Kidney (tissue), 14 donors: ENCODE data around the gene TNS4. TPM values are rescaled to one million over a fixed set of nuclear protein-coding genes. Genes with fewer than 3 reads are reported as not detected.

ENCODE experiments used
- DNase-seq, 5 donors: peaks; one replicate each; pipeline ENCODE4 v3.0.0-alpha.2; 2013 to 2020
- FAIRE-seq: peaks from 2 replicates; lab custom pipeline; 2012; peaks lifted over from hg19 to GRCh38; lab: Jason Lieb, UNC
- H3K27ac ChIP-seq, 2 donors: one replicate each; pipeline ENCODE4 v1.7.0; 2013; ENCODE audit warnings: low read depth in 2 of 2, low read length in 2 of 2, inconsistent platforms in 1 of 2
- H3K27me3 ChIP-seq: one replicate; pipeline ENCODE4 v1.7.1; 2013; ENCODE audit warnings: low read length, inconsistent platforms; ENCODE audit not compliant: control insufficient read depth, insufficient read depth
- H3K36me3 ChIP-seq, 3 donors: one replicate each; pipeline versions ENCODE4 v1.7.0 to v1.7.1; 2013; ENCODE audit warnings: low read length in 3 of 3, control low read depth in 1 of 3, inconsistent platforms in 1 of 3; ENCODE audit not compliant: insufficient read depth in 3 of 3, control insufficient read depth in 2 of 3
- H3K4me1 ChIP-seq, 3 donors: one replicate each; pipeline versions ENCODE4 v1.7.0 to v1.7.1; 2013; ENCODE audit warnings: low read length in 3 of 3, inconsistent platforms in 1 of 3, low read depth in 1 of 3; ENCODE audit not compliant: control insufficient read depth in 2 of 3, insufficient read depth in 2 of 3
- H3K4me3 ChIP-seq, 3 donors: one replicate each; pipeline versions ENCODE4 v1.7.0 to v1.8.1; 2013; ENCODE audit warnings: low read length in 3 of 3, control low read depth in 1 of 3, inconsistent platforms in 1 of 3
- H3K9ac ChIP-seq, 3 donors: one replicate each; pipeline versions ENCODE4 v1.7.0 to v1.7.1; 2013; ENCODE audit warnings: low read length in 3 of 3, control low read depth in 1 of 3, inconsistent platforms in 1 of 3
- H3K9me3 ChIP-seq, 3 donors: one replicate each; pipeline versions ENCODE4 v1.7.0 to v1.7.1; 2013; ENCODE audit warnings: low read length in 3 of 3, control low read depth in 1 of 3, inconsistent platforms in 1 of 3; ENCODE audit not compliant: control insufficient read depth in 2 of 3, insufficient read depth in 1 of 3
- intact Hi-C: fragments of 100-400 bp; cut with DNase I; formaldehyde crosslinking; loops from one replicate; pipeline ENCODE4 v1.11.1; 2022
- polyA plus RNA-seq: library from polyadenylated mRNA; stranded (reverse); fragments of 350-450 nt; fragmentation: Illumina TruSeq; extraction: RNeasy Lipid Tissue Mini Kit (QIAGEN cat#74804); gene quantifications from one replicate; pipeline ENCODE4 v1.2.3, GENCODE V29; 2014; ENCODE audit warnings: low read depth, low replicate concordance; ENCODE audit not compliant: insufficient read depth
- total RNA-seq: library from RNA; stranded (reverse); fragmentation: NEBNext Ultra II Directional; extraction: Animal tissue kit (Norgen Biotek cat#: 25700); gene quantifications from one replicate; pipeline ENCODE4 v1.2.1, GENCODE V29; 2021
- TF ChIP-seq, protein P1 (sequence below): IDR thresholded peaks from 3 replicates; pipeline ENCODE4 v1.5.1; 2012; ENCODE audit warnings: mild to moderate bottlenecking, moderate library complexity, borderline replicate concordance; ENCODE audit not compliant: insufficient read depth; ENCODE audit errors: extremely low read depth
- donor health status: control.
- donor health status: control.
- donor health status: control.
- donor health status: control.
- donor health status: control.
- donor health status: DM: yes; HTN: yes; CAD: no.
- donor health status: Normal renal cell carcinoma (clear cell type).

The TNS4 gene
- total and polyA plus RNA-seq, 2 donors from 2014 or later = 0.31 to 2.2 TPM

- peak overlapping the region in 1 of 3 donors; percentile 14 for H3K9ac ChIP-seq
- H3K4me1 ChIP-seq = peaks cover 2 to 48% (median 32%) of the 10 kb centered on the region in 3 donors
- H3K36me3 ChIP-seq = no peaks in the 10 kb centered on the region
- H3K9me3 ChIP-seq = no peaks in the 10 kb centered on the region
- no peaks in the 10 kb centered on the region for H3K27me3 ChIP-seq
- no peak overlapping the region for H3K4me3 ChIP-seq
- peak overlapping the region; percentile 60 to 80 for H3K27ac ChIP-seq
- DNase-seq = no peak
- TF ChIP-seq, protein P1, sequence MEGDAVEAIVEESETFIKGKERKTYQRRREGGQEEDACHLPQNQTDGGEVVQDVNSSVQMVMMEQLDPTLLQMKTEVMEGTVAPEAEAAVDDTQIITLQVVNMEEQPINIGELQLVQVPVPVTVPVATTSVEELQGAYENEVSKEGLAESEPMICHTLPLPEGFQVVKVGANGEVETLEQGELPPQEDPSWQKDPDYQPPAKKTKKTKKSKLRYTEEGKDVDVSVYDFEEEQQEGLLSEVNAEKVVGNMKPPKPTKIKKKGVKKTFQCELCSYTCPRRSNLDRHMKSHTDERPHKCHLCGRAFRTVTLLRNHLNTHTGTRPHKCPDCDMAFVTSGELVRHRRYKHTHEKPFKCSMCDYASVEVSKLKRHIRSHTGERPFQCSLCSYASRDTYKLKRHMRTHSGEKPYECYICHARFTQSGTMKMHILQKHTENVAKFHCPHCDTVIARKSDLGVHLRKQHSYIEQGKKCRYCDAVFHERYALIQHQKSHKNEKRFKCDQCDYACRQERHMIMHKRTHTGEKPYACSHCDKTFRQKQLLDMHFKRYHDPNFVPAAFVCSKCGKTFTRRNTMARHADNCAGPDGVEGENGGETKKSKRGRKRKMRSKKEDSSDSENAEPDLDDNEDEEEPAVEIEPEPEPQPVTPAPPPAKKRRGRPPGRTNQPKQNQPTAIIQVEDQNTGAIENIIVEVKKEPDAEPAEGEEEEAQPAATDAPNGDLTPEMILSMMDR = no peak
- FAIRE-seq = no peak
- intact Hi-C loops = loop anchor here (10.0 kb wide), 1 partner anchor 91 kb away; the partner anchor contains the start of gene IGFBP4
Observed at GRCh38 chr17:40535924-40536294, 34.5 kb upstream of the TNS4 start.

- intact Hi-C loops = loop anchor here (10.0 kb wide), 1 partner anchor 91 kb away; the partner anchor contains the start of gene IGFBP4
- Histone ChIP-seq H3K9ac (no peak overlapping the region), H3K27ac (peak overlapping the region; percentile 60 to 80), H3K9me3 (no peaks in the 10 kb centered on the region), H3K4me3 (no peak overlapping the region), H3K4me1 (peaks cover 2 to 43% (median 32%) of the 10 kb centered on the region in 3 donors), H3K27me3 (no peaks in the 10 kb centered on the region), H3K36me3 (no peaks in the 10 kb centered on the region)
- TF ChIP-seq, protein P1 = no peak
- no peak for DNase-seq
- no peak for FAIRE-seq
Observed at GRCh38 chr17:40535438-40535837, 34.0 kb upstream of the TNS4 start.

DNA sequence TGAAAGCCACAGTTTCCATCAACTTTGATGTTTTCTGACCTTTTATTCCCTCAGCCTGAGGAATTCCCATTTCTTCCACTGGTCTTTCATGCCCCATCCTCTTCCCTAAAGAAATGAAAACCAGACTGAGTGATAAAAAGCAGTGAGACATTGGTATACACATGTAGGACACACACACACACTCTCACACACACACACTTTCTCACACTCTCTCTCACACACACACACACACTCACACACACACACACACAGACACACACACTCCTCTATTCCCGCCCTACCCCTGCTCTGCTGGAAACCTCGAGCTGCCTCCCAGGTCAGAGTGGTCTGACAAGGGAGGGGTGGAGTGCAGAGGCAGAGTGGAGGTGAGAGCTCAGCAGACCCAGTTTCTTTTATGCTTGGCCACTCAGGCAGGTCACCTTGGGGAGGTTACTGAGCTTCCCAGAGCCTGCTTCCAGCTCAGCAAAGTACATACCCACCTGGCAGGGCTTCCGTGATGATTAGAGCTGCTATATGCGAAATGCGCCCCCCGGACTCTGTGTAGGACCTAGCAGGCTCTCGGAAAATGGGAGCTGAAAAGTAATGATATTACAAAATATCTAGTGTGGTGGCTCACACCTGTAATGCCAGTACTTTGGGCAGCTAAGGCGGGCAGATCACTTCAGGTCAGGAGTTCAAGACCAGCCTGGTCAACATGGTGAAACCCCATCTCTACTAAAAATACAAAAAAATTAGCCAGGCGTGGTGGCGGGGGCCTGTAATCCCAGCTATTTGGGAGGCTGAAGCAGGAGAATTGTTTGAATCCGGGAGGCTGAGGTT is 33.2 kb upstream of the TNS4 start:
- intact Hi-C loops = loop anchor here (10.0 kb wide), 1 partner anchor 90 kb away; the partner anchor contains the start of gene IGFBP4

More for the DNA sequence above, 33.2 kb upstream of the TNS4 start:
- Histone ChIP-seq H3K4me1 (peaks cover 2 to 37% (median 30%) of the 10 kb centered on the region in 3 donors), H3K4me3 (no peak overlapping the region), H3K9ac (peak overlapping the region in 2 of 3 donors; percentile 2 to 41), H3K9me3 (no peaks in the 10 kb centered on the region), H3K36me3 (no peaks in the 10 kb centered on the region), H3K27me3 (no peaks in the 10 kb centered on the region), H3K27ac (peak overlapping the region; percentile 69 to 79)
- DNase-seq (peak in 3 of 5 donors; percentile 54 to 70 (median 58)), FAIRE-seq (no peak)
- TF ChIP-seq, protein P1 = no peak
